UCSD-AML1 (cell line): Measurements from ENCODE around the gene CNTN5.
"Not testable (repeated sequence)": the region's sequence is repeated elsewhere in the genome, so short reads cannot be mapped to it uniquely, and the experiment has no call there.

Source experiments
- DNase-seq: peaks from one replicate; lab custom pipeline; 2025; ENCODE audit not compliant: unreplicated experiment; lab: John Stamatoyannopoulos, UW

CNTN5 gene

DNA sequence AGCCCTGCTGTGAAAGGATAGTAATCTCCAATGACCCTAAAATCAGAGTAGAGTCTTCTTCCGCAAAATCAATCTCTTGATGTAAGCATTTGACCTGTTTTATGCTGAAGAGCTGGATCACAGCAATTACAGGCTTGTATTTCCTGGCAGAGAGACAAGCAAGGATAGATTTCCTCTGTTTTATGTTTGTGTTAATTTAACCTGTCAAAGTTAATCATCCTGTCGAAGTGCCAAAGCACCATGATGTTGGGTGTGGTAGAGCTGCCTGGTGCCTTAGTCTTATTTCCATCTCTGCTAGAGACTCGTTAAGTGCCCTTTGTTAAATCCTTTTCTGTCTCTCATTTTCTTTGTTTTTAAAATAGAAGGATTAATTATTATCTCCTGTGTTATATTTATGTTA lies 248.1 kb downstream of the CNTN5 start:
- no peak for DNase-seq

DNA sequence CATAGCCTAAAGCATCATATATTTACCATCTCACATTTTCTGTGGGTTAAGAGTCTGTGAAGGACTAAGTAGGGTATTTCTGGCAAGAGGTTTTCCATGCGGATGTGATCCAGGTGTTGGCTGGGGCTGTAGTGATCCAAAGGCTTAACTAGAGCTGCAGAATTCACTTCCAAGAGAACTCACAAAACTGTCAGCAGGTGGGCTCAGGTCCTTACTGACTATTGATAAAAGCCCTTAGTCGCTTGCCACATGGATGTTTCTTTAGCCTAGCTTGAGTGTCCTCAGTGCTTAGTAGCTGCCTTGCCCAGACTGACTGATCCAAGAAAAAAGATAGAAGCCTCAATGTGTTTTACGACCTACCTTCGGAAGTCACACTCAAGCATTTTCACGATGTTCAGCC lies 250.8 kb downstream of the CNTN5 start:
- no peak for DNase-seq

DNA sequence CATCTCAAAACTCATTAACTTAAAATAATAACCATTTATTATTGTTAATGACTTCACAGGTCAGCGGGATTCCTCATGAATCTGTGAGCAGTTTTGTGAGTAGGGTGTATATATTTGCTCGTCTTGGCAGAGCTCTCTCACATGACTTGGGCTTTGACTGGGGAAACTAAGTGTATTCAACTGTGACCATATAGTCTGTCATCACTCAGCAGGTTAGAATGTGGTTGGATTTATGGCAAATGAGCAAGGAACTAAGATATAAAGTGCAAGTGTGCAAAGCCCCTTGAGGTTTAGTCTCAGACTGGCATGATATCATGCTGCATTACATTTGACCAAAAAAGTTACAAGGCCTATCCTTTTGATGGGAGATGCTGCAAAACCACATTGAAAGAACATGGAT lies 254.8 kb downstream of the CNTN5 start:
- DNase-seq = no peak

DNA sequence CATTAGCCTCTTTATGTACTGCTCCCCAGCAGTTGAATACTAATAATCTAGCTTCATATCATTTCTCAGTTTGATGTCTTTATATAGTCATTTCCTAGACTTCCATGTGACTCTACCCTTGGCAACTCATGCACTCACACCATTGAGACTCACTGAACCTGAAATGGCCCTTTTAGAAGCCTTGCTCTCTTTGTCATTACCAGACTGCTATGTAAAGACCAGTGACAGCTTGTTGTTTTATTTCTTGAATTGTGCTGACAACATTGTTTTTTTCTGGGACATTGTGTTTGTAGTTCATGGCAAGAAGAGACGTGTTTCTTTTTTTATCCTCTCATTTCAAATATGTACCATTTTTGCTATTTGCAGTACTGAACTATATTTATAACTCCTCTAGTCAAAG lies 256.5 kb downstream of the CNTN5 start:
- no peak for DNase-seq

DNA sequence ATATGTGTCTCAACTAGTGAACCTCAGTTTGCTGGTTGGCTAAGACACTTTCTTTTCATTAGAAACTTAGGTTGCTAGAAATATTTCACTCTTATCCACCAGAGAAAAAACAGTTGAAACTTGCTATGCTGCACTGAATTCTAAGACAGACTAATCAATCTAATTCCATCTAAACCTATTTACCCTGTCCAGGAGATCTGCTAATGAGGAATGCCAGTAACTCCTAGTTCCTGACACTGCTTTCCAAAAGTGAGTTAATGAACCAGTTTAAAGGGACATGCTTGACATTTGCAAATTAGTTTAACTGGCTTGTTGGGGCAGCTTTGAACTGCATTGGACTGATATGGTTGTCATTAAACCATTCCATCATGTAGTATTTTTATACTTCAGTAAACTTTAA lies 258.5 kb downstream of the CNTN5 start:
- no peak for DNase-seq

DNA sequence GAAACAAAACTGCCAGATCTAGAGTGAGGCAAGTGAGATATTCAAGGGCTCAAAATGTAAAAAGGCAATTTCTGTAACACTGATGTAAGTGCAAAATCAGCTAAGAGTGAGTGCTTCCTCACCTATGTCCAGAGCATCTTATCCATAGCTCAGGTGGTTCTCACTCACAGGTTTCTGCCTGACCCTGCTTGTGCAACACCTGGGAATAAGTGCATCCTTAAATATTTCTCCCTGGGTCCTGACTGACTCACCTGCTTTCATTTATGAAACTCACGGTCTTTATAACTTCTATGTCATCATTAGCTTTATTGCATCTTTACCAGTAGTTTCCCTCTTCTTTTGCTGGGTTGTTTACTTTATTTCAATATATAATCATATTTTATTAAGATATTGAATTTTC lies 260.6 kb downstream of the CNTN5 start:
- DNase-seq = no peak

DNA sequence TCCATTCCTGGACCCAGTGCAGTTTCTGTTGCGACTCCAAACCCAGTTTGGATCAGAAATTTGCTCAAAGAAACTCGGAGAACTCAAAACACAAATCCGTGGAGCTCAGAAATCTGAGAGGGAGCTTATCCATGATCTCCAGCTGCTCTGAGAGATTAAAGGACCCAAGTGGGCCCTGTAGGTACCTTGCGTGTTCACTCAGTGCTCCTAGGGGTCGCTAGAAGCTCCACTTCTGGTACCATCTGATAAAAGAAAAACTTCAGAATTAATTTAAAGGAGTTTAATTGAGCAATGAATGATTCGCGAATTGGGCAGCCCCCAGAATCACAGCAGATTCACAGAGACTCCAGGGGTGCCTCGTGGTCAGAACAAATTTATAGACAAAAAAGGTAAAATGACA lies 277.2 kb downstream of the CNTN5 start:
- DNase-seq = not testable (repeated sequence)

DNA sequence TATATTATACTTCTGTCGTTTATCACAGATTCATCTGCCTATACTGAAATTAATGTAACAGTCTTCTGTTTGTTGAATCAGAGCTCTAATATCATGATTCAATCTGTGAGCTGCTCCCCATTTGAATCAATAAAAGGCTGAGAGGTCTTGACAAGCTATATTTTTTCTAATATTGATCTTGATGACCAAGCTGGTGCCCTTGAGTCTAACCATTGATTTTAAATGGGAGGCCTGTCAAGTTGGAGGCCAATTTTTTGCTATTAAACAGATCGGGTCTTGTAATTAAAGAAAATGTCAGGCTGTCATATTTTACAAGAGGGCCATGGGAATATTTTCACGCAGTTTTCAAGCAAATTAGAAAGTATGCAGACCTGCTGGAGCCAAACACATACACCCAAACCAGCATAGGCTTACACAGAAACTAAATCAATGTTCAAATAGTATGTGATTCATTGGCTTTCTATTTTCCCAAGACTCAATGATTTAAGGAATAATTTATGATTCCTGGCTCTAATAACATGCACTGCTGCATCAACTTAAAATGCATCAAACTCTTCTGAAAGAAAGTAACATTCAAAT lies 286.9 kb downstream of the CNTN5 start:
- no peak for DNase-seq

DNA sequence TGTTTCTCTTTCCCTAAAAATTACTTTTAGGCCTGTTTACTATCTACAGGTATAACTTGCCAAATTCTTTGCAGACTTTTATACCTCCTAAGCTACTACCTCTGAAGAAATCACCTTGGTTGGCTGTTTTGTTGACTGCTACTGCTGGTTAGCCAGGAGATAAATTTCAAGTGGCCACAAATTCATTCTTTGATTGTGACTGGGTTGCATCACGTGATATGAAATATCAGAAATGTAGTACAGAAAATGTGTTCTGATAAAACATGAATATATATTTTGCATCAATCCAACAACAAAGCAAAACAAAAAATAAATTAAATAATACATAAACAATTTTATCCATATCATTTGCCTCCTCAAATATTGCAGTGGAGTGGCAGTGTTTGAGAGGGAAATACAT lies 291.1 kb downstream of the CNTN5 start:
- DNase-seq = no peak

DNA sequence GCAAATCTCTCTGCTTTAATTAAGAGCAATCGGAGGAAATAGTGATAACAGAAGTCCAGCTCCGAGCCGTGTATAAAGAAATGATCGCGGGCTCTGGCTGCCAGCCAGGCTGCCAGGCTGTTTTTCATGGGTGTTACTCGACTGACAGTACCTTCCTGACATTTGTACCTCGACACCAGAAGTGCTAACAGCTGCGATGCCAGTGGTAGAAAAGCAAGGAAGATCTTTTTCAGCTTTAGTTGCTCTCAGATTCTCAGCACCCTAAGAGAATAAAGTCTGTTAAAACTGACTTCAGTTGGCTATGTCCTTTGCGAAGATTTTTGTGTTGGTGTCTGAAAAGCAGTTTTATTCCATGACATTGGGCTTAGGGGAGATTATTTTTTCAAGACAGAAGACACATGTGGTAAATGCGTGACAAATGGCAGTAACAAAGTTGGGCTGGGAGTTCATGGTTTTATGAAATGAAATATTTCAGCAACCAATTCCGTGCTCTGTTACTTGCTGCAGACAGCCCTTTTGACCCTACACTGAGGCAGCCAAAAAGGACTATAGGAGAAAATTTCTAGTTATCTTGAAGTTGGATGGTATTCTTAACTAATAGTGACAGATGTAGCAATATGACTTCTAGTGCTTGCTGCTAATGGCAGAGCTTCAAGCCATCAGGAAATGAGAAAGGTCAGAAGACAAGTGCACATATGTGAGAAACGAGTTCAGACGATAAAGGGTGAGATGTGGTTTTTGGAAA lies 296.2 kb downstream of the CNTN5 start:
- DNase-seq = no peak

DNA sequence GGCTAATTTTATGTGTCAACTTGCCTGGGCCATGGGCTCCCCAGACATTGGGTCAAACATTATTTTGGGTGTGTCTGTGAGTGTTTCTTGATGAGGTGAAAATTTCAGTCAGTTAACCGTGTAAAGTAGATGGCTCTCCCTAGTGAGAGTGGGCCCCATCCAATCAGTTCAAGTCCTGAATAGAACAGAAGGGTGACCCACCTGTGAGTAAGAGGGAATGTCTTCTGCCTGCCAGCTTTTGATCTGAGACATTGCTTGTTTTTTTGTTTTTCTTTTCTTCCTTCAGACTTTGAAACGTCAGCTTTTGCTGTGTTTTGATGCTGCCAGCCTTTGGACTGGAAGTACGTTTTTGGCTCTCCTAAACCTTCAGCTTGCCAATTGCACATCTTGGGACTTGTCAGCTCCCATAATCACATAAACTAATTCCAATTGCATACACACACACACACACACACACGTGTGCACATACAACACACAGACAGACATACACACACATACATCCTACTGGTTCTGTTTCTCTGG lies 300.1 kb downstream of the CNTN5 start:
- no peak for DNase-seq

DNA sequence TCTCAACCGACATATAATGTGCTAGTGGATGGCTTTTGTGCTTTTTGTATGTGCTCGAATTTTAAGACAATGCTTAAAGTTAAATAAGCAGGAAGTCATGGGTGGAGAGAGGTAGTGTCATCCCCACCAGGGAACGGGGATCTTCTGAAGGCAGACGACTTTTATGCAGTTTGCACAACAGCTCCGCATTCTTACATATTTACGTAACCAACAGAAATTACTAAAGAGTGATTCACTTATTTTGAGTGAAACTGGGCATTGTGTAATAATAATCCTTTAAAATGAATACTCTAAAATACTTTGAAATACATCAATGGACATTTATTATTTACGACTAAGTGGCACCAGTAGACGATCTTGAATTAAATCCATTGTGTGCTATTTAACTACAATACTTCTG lies 305.1 kb downstream of the CNTN5 start:
- DNase-seq = no peak

DNA sequence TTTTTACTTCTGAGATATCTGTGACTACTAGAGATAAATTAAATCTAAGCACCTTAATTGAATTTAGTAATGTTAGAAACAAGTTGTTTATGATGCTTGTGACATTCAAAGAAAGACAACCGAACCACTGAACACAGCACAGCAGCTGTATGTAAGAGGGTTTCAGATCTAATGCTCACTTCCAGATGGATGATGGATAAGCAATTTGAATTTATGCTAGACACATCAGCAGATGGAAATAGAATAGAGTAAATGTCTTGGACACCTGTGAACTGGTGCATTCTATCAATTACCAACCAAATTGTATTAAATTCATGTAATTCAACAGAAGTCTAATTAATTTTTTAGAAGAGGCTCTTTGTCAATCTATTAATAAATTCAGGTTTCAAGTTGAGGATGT lies 306.3 kb downstream of the CNTN5 start:
- no peak for DNase-seq

DNA sequence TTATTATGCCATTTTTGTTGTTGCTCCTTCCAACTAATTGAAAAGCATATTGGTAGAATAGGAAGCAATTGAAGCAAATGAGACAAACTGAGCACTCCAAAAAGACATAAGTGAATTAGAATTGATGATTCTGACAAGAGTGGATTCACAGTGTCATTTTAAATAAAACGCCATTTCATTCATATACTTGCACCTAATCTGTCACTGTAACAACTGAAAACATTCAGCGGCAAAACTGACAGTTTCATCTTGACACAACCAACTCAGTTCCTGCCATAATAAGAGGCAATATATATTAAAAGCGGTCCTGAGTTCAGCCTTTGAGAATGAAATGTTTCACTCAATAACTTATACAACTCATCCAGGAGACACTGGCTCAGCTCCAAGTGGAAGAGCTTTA lies 306.8 kb downstream of the CNTN5 start:
- DNase-seq = no peak

DNA sequence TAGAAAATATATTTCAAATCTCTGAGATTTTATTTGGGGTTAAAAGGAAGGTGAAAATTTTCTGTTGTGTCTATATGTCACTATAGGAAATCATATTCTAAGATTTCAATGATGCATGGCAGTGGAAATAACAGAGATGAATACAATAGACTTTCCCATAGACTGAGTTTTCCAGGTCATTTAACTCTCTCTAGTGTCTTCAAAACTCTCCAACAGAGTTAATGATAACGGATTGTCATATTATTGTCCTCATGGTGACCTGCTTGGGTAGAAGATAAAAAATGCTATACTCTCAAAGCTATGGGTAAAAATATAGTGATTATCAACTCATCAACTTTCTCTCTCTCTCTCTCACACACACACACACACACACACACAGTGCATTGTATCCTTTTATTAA lies 312.9 kb downstream of the CNTN5 start:
- DNase-seq = no peak

DNA sequence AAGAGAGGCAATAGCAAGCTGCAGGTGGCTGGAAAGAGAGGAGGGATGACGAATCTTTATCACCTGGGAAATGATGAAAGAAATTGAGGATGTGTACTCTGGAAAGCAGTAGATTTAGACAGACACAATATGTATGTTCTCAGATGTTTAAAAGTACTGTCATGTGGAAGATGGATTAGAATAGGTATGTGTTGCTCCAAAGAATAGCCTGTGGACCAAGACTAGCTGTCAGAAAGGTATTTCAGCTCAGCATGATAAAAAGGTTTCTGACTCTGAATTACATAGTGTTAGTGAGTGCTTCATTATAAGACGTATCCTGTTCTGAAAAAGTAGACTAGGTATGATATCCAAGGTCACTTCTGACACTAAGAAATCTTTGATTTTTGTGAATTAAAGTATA lies 322.4 kb downstream of the CNTN5 start:
- no peak for DNase-seq

DNA sequence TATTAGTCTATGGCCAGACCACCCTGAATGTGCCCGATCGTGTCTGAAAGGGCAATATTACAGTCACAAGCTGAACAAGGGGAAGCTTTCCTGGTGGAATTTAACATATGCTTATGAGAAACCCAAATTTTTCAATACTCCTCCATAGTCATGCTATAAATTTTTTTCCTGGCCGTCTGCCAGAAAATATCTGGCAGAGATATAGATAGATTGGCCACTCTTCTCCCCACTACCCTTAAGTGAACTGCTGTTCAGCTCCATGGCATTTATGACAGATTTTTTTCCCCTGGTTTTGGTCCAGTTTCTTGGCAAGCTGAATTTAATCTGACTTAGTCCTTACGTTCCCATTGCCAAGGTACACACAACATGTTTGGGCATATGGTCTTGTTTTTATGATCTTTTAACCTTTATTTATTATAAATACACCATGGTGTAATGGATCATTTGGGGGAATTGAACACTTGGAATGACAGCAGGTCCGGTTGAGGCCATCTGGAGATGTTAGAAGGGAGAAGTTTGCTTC lies 328.5 kb downstream of the CNTN5 start:
- DNase-seq = no peak

DNA sequence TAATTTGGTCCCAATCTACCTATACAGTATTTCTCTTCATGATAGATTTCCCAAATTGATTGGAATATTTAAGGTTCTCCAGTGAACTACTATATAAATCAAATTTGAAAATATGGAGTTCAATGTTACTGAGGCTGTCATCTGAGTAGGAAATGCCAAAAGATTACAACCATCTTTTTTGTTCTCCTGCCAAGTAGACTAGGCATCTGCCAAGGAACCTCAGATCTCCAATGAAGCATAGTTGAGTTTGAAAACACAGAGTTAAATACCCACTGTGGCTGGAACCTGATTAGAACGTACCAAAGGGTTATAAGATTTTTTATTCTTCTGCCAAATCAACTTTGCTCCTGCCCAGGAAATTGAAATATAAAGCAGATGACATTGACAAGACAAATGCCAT lies 330.9 kb downstream of the CNTN5 start:
- DNase-seq = no peak

DNA sequence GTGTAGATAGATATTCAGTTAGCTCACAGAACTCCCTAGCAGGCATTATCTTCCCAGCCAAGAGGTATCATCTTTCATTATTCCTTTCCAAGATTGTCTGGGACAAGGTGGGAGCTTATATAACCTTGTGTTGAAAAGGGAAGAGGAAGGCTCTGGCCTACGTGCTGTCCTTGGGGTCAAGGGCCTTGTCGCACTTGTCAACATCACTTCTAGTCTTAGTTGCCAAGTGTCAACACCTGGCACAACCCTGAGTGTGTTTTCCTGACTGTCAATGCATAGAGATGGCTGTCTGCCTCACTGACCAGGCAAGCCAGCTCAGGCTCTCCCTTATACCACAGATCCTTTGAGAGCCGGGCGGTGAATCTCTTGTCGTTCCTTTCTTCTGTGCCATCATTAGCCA lies 331.9 kb downstream of the CNTN5 start:
- no peak for DNase-seq

DNA sequence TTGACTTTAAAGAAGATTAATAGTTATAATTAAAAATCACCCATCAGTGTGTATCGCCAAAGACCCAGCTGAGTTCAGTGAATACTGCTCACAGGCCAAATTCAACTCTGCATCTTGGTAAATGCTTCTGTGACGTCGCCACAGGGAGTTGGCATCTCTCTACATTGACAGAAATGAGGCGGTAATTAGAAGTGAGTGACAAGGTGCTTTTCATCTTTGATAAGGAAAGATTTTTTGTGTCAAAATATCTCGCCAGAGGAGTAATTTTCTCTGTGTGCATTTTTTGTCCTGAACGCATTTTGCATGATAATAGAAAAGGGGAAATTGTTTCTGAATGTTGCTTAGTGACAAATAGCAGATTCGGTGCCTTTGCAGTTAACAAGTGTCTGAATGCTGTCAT lies 345.8 kb downstream of the CNTN5 start:
- no peak for DNase-seq

DNA sequence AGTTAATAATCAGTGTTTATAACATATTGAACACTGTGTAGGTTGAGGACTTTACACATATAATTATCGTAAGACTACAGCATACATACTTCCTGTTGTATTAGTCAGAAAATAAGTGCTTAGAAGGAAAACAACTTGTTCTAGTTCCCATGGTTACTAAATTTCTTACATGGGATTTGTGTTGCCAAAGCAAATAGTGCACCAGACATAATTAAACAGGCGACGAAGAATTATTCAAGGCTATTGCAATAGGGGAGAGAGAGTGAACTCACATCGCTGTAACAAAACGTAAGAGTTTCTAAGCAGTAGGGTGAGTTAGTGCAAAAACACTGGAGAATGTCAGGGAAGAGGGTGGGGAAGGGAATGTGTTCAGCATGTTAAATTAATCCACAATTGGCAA lies 347.8 kb downstream of the CNTN5 start:
- no peak for DNase-seq

DNA sequence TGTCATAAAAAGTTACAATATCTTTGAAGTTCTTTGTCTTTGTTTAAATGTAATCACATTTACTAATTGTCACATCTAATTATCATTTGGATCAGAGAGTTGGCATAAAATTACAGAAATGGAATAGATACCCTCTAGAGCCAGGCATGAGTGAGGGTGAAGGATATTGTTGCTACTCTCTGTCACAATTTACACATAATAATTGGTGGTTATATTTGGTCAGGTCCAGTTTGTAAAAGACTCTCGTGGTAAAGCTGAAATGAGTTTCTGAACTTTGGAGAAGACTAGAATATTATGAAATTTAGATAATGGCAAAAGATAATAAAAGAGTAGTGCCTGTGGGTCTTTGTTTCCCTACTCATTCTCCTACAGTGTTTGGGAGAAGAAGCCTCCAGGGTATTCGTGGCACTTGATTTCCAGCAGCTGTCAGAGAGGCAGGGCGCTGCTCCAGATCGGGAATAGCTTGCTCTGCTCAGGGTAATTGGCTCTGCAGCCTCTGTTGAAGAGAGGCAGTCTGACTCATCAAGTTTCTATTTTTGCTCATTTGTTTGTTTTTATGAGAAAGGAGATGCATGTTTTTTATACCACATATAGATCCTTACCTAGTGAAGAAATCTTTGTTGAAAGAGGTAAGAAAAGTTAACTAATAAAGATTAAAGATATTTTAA lies 349.9 kb downstream of the CNTN5 start:
- DNase-seq = no peak
